ENCODE data around the gene PARVB. TPM values are rescaled to one million over a fixed set of nuclear protein-coding genes. Genes with fewer than 3 reads are reported as not detected.
"Not testable (repeated sequence)": the region's sequence is repeated elsewhere in the genome, so short reads cannot be mapped to it uniquely, and the experiment has no call there.

Gene PARVB
- polyA plus RNA-seq, 2 donors = 1.8 to 3.9 TPM

DNA sequence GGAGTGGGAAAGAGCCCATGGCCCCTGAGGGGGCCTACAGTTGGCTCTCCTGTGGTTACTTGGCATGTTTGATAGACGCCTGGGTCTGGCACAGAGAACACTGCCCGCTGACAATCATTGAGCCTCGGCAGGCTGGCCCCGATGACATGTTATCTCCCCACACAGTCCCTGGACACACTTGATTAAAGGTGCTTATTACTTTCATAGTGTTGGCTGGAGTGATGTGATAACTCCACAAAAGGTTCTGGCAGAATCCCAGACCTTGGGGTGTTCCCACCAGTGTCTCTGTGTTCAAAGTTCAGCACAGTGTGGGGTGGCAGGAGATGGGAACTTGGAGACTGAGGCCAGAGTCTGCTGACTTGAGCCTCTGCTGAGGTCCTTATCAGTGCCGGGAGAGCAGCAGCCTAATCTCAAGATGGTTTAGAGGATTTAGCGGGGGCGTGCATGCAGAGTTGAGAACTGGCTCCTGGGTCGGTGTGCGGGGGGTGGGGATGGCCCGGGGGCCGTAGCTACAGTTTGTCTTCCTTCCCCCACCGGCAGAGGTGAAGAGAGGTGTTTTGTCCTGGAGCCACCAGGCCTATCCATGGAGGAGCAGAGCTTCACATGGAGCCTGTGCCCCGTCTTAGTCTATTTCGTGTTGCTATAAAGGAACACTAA, 22.5 kb downstream of the PARVB start:
- Histone ChIP-seq H3K4me1 (ENCODE audit: control insufficient read depth in 2 of 2, insufficient read depth in 2 of 2, low read length in 1 of 2) (peaks cover 0 to 6% of the 10 kb centered on the region in 2 donors), H3K27me3 (ENCODE audit: control insufficient read depth in 1 of 2, insufficient read depth in 2 of 2, low read length in 2 of 2) (no peaks in the 10 kb centered on the region), H3K4me3 (ENCODE audit: low read depth in 1 of 2, low read length in 2 of 2) (no peak overlapping the region), H3K27ac (ENCODE audit: low read depth in 2 of 2, low read length in 1 of 2) (no peak overlapping the region), H3K36me3 (ENCODE audit: control insufficient read depth in 2 of 2, insufficient read depth in 2 of 2, low read length in 1 of 2) (no peaks in the 10 kb centered on the region), H3K9me3 (ENCODE audit: control insufficient read depth in 2 of 2, insufficient read depth in 1 of 2, low read depth in 1 of 2, low read length in 1 of 2) (no peaks in the 10 kb centered on the region)
- WGBS, 2 donors = 74 to 85% methylated on average over 14 of the region's 14 CpGs

DNA sequence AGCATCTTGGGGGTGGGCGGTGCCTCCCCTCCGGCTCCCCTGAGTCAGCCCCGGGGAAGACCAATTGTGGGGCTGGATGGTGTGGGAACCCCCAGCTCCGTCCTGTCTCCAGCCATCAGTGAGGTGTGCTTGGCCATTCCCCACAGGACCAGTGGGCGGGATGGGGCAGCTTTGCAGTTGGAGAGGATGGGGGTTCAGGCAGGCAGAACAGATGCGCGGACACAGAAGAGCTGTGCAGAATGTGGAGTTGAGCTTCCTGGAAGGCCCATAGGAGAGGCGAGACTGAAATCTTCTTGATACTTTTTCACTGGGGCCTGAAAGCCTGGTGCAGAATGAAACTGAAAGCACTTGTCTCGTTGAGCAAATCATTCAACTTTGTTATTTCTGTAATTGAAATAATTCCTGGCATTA, 23.8 kb downstream of the PARVB start:
- Histone ChIP-seq H3K27me3 (ENCODE audit: control insufficient read depth in 1 of 2, insufficient read depth in 2 of 2, low read length in 2 of 2) (no peaks in the 10 kb centered on the region), H3K36me3 (ENCODE audit: control insufficient read depth in 2 of 2, insufficient read depth in 2 of 2, low read length in 1 of 2) (no peaks in the 10 kb centered on the region), H3K9me3 (ENCODE audit: control insufficient read depth in 2 of 2, insufficient read depth in 1 of 2, low read depth in 1 of 2, low read length in 1 of 2) (no peaks in the 10 kb centered on the region), H3K4me1 (ENCODE audit: control insufficient read depth in 2 of 2, insufficient read depth in 2 of 2, low read length in 1 of 2) (peaks cover 0 to 6% of the 10 kb centered on the region in 2 donors), H3K27ac (ENCODE audit: low read depth in 2 of 2, low read length in 1 of 2) (no peak overlapping the region), H3K4me3 (ENCODE audit: low read depth in 1 of 2, low read length in 2 of 2) (no peak overlapping the region)
- 75 to 80% methylated on average over 9 of the region's 9 CpGs for WGBS, 2 donors

DNA sequence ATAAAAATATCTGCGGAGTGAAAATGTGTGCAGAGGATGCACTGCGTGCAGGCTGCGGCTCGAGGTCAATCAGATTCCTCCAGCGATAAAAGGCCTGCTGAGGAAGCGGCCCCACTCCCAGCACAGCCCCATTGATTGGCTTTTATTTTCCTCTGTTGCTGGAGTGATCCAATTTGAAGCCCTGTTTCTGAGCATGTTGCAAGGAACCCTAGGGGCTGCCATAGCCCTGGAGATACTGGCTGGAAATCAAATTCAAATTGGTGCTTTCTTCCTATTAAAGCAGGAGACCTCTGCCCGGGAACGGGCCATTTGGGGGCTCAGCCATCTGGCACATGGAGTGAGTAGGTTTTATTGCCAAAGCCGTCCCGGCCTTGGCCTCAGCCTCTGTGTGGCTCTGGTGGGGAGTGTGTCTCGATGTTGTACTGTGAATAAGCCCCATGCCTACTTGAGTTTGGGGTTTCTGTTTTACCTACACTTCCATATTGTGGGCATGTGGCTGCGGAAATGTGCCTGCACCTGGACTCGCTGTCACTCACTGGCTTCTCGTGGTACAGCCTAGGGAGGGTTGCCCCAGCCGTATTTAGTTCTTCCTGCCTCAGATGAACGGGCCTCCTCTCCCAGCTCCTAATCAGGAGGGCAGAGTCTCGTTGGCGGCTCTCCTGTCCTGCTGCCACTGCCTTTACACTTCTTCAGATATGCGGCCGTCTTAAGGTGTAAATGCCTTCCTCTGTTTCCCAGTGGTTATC, 25.6 kb downstream of the PARVB start:
- H3K36me3 ChIP-seq (ENCODE audit: control insufficient read depth in 2 of 2, insufficient read depth in 2 of 2, low read length in 1 of 2) = no peaks in the 10 kb centered on the region
- H3K27me3 ChIP-seq (ENCODE audit: control insufficient read depth in 1 of 2, insufficient read depth in 2 of 2, low read length in 2 of 2) = no peaks in the 10 kb centered on the region
- peaks cover 0 to 6% of the 10 kb centered on the region in 2 donors for H3K4me1 ChIP-seq (ENCODE audit: control insufficient read depth in 2 of 2, insufficient read depth in 2 of 2, low read length in 1 of 2)
- 71 to 75% methylated on average over 20 of the region's 20 CpGs for WGBS, 2 donors
- H3K4me3 ChIP-seq (ENCODE audit: low read depth in 1 of 2, low read length in 2 of 2) = no peak overlapping the region
- no peak overlapping the region for H3K27ac ChIP-seq (ENCODE audit: low read depth in 2 of 2, low read length in 1 of 2)
- H3K9me3 ChIP-seq (ENCODE audit: control insufficient read depth in 2 of 2, insufficient read depth in 1 of 2, low read depth in 1 of 2, low read length in 1 of 2) = no peaks in the 10 kb centered on the region

DNA sequence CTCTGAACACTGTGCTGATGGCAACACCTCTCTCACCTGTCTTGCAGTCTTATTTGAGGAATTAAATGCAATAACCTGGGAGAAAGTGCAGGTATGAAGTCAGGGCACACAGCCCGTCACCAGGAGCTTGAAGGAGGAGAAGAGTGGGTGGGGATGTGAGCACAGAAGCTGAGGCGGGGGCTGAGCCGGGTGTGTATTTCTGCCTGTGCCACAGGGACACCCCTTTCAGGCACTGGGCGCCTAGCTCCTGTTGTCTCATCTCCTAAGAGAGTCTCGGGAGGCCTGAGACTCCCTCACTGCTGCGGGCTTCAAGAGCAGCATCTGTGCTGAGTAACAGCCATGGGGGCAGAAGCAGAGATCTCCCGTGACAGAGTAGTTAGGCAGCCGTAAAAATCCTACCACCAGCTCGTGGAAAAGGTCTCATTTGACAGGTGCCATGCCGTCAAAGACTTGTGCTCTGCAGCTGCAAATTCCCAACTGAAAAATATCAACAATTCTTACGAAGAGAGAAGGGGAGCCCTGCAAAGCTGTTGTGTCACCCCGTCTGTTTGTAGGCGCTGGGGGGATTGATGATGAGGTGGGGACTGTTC, 26.8 kb downstream of the PARVB start:
- Histone ChIP-seq H3K4me1 (ENCODE audit: control insufficient read depth in 2 of 2, insufficient read depth in 2 of 2, low read length in 1 of 2) (peaks cover 0 to 6% of the 10 kb centered on the region in 2 donors), H3K27me3 (ENCODE audit: control insufficient read depth in 1 of 2, insufficient read depth in 2 of 2, low read length in 2 of 2) (no peaks in the 10 kb centered on the region), H3K9me3 (ENCODE audit: control insufficient read depth in 2 of 2, insufficient read depth in 1 of 2, low read depth in 1 of 2, low read length in 1 of 2) (no peaks in the 10 kb centered on the region), H3K36me3 (ENCODE audit: control insufficient read depth in 2 of 2, insufficient read depth in 2 of 2, low read length in 1 of 2) (no peaks in the 10 kb centered on the region), H3K4me3 (ENCODE audit: low read depth in 1 of 2, low read length in 2 of 2) (no peak overlapping the region), H3K27ac (ENCODE audit: low read depth in 2 of 2, low read length in 1 of 2) (no peak overlapping the region)
- WGBS, 2 donors = 72 to 83% methylated on average over 13 of the region's 13 CpGs

DNA sequence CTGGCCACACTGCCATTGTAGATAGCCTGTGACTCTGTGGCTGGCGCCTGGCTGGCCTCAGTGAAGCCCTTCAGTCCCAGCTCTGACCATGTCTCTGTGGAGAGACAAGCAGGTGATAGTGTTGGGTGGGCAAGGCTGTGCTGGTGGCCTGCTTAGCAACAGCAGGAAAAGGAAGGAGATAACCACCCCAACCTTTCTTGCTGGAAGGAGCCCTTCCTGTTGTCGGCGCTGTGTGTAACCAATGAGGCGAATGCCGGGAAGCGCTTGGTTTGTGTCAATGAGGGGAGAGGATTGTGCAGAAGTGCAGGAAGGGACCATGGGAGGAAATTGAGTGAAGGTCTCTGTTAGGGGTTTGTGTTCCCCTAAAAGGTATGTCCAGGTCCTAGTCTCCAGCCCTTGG, 27.3 kb downstream of the PARVB start:
- no peaks in the 10 kb centered on the region for H3K36me3 ChIP-seq (ENCODE audit: control insufficient read depth in 2 of 2, insufficient read depth in 2 of 2, low read length in 1 of 2)
- no peak overlapping the region for H3K27ac ChIP-seq (ENCODE audit: low read depth in 2 of 2, low read length in 1 of 2)
- H3K27me3 ChIP-seq (ENCODE audit: control insufficient read depth in 1 of 2, insufficient read depth in 2 of 2, low read length in 2 of 2) = no peaks in the 10 kb centered on the region
- WGBS, 2 donors = 79 to 82% methylated on average over 6 of the region's 6 CpGs
- H3K9me3 ChIP-seq (ENCODE audit: control insufficient read depth in 2 of 2, insufficient read depth in 1 of 2, low read depth in 1 of 2, low read length in 1 of 2) = no peaks in the 10 kb centered on the region
- no peak overlapping the region for H3K4me3 ChIP-seq (ENCODE audit: low read depth in 1 of 2, low read length in 2 of 2)
- H3K4me1 ChIP-seq (ENCODE audit: control insufficient read depth in 2 of 2, insufficient read depth in 2 of 2, low read length in 1 of 2) = peaks cover 0 to 6% of the 10 kb centered on the region in 2 donors

DNA sequence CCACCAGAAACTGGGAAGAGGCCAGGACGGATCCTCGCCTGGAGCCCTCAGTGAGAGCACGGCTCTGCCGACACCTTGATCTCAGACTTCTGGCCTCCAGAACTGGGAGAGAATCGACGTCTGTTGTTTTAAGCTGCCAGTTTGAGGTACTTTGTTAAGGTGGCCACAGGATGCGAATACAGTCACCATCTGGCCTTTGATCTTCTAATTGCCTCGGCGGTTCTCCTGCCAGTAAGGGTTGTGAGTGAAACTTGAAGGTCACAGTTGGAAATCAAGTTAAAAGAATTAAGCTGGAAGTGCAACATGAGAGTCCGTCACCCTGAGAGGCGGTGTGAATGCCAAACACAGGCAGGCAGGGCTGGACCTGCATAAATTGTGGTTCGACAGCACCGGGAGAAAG, 27.9 kb downstream of the PARVB start:
- Histone ChIP-seq H3K27me3 (ENCODE audit: control insufficient read depth in 1 of 2, insufficient read depth in 2 of 2, low read length in 2 of 2) (no peaks in the 10 kb centered on the region), H3K9me3 (ENCODE audit: control insufficient read depth in 2 of 2, insufficient read depth in 1 of 2, low read depth in 1 of 2, low read length in 1 of 2) (no peaks in the 10 kb centered on the region), H3K36me3 (ENCODE audit: control insufficient read depth in 2 of 2, insufficient read depth in 2 of 2, low read length in 1 of 2) (no peaks in the 10 kb centered on the region), H3K4me1 (ENCODE audit: control insufficient read depth in 2 of 2, insufficient read depth in 2 of 2, low read length in 1 of 2) (peaks cover 0 to 6% of the 10 kb centered on the region in 2 donors), H3K4me3 (ENCODE audit: low read depth in 1 of 2, low read length in 2 of 2) (no peak overlapping the region), H3K27ac (ENCODE audit: low read depth in 2 of 2, low read length in 1 of 2) (no peak overlapping the region)
- WGBS, 2 donors = 62 to 68% methylated on average over 13 of the region's 13 CpGs

DNA sequence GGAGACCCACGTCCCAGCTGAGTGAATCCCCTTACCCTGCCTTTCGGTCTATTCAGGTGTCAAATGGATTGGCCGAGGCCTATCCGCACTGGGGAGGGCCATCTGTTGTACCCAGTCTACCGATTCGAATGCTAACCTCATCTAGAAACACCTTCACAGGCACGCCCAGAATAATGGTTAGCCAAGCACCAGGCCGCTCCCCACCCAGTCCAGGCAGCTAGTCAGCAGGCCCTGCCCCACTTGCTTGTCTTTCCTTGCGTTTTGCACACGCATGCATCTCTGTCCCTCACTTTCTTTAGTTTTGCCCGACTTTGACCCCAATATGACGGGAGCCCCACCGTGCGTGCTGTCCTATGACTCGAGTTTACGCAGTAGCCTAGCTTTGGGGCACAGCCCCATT, 31.7 kb downstream of the PARVB start:
- 86 to 94% methylated on average over 16 of the region's 16 CpGs for WGBS, 2 donors
- Histone ChIP-seq H3K4me3 (ENCODE audit: low read depth in 1 of 2, low read length in 2 of 2) (no peak overlapping the region), H3K36me3 (ENCODE audit: control insufficient read depth in 2 of 2, insufficient read depth in 2 of 2, low read length in 1 of 2) (no peaks in the 10 kb centered on the region), H3K4me1 (ENCODE audit: control insufficient read depth in 2 of 2, insufficient read depth in 2 of 2, low read length in 1 of 2) (no peaks in the 10 kb centered on the region), H3K9me3 (ENCODE audit: control insufficient read depth in 2 of 2, insufficient read depth in 1 of 2, low read depth in 1 of 2, low read length in 1 of 2) (no peaks in the 10 kb centered on the region), H3K27ac (ENCODE audit: low read depth in 2 of 2, low read length in 1 of 2) (no peak overlapping the region), H3K27me3 (ENCODE audit: control insufficient read depth in 1 of 2, insufficient read depth in 2 of 2, low read length in 2 of 2) (no peaks in the 10 kb centered on the region)

DNA sequence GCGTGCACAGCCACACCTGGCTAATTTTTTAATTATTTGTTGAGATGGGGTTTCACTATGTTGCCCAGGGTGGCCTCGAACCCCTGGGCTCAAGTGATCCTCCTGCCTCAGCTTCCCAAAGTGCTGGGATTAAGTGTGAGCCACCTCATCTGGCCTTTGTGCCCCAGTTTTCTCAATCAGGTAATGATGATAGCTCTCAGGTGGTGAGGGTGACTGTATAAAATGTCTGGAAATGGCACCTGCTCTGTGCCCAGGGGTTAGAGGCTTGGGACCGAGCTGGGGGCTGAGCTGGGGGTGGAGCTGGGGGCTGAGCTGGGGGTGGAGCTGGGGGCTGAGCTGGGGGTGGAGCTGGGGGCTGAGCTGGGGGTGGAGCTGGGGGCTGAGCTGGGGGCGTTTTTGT, 32.5 kb downstream of the PARVB start:
- H3K4me1 ChIP-seq (ENCODE audit: control insufficient read depth in 2 of 2, insufficient read depth in 2 of 2, low read length in 1 of 2); H3K4me3 ChIP-seq (ENCODE audit: low read depth in 1 of 2, low read length in 2 of 2); H3K27me3 ChIP-seq (ENCODE audit: control insufficient read depth in 1 of 2, insufficient read depth in 2 of 2, low read length in 2 of 2); H3K36me3 ChIP-seq (ENCODE audit: control insufficient read depth in 2 of 2, insufficient read depth in 2 of 2, low read length in 1 of 2); H3K9me3 ChIP-seq (ENCODE audit: control insufficient read depth in 2 of 2, insufficient read depth in 1 of 2, low read depth in 1 of 2, low read length in 1 of 2); H3K27ac ChIP-seq (ENCODE audit: low read depth in 2 of 2, low read length in 1 of 2): not testable (repeated sequence)
- 49 to 53% methylated on average over 4 of the region's 4 CpGs for WGBS, 2 donors

DNA sequence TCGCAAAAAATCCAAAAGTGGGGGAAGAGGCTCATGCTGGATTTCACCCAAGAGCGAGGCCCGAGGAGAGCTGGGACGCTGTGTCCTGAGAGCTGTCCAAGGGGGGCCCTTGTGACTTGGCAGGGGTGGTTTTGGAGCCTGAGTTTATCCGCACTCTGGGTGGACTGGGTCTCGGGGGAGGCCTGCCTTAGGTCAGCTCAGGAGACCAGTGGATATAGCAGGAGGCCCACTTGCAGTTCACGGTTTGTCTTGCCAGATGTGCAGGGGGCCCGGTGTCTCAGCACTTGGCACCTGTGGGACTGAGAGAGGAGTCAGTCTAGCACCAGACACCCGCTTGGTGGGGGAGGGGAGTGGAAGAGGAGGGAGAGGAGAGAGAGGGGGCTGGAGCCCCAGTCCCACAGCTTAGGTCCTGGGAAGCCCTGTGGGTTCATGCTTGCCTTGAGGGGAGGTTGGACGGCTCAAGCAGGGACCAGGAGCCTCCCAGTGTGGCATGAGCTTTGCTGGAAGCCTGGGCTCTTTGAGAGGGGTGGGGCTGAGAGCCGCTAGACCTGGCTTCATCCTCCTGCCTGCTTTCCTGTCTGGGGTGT, 33.4 kb downstream of the PARVB start:
- no peaks in the 10 kb centered on the region for H3K9me3 ChIP-seq (ENCODE audit: control insufficient read depth in 2 of 2, insufficient read depth in 1 of 2, low read depth in 1 of 2, low read length in 1 of 2)
- no peaks in the 10 kb centered on the region for H3K4me1 ChIP-seq (ENCODE audit: control insufficient read depth in 2 of 2, insufficient read depth in 2 of 2, low read length in 1 of 2)
- H3K36me3 ChIP-seq (ENCODE audit: control insufficient read depth in 2 of 2, insufficient read depth in 2 of 2, low read length in 1 of 2) = no peaks in the 10 kb centered on the region
- WGBS, 2 donors = 49 to 50% methylated on average over 11 of the region's 11 CpGs
- H3K27me3 ChIP-seq (ENCODE audit: control insufficient read depth in 1 of 2, insufficient read depth in 2 of 2, low read length in 2 of 2) = no peaks in the 10 kb centered on the region
- no peak overlapping the region for H3K4me3 ChIP-seq (ENCODE audit: low read depth in 1 of 2, low read length in 2 of 2)
- H3K27ac ChIP-seq (ENCODE audit: low read depth in 2 of 2, low read length in 1 of 2) = peak overlapping the region in 1 of 2 donors; percentile 33

Data from esophagus (tissue), 2 donors.